GM11168 (cell line): ENCODE measurements around the gene KLHL29.

Experiments used
- in situ Hi-C: fragments of 300-500 bp; cut with MboI; formaldehyde crosslinking; loops from one replicate; pipeline ENCODE4 v1.12.0; 2022; ENCODE audit warnings: low sequenced_read_pairs; ENCODE audit not compliant: unreplicated experiment

Gene KLHL29

GRCh38 chr2:23757686-23758433, 372.9 kb downstream of the KLHL29 start:
- in situ Hi-C loops, result no loop called here
